HEK293T (cell line): ENCODE results near the gene LAMA5.

Experiments used
- ARNT ChIP-seq: fragments of 450-650 bp; IDR thresholded peaks from 2 replicates; pipeline ENCODE4 v1.6.1; 2017; ENCODE audit warnings: mild to moderate bottlenecking
- BHLHE40 ChIP-seq: fragments of 450-650 bp; IDR thresholded peaks from 2 replicates; pipeline ENCODE4 v1.6.1; 2016; ENCODE audit warnings: mild to moderate bottlenecking, moderate library complexity, borderline replicate concordance
- ELF4 ChIP-seq: fragments of 450-650 bp; IDR thresholded peaks from 2 replicates; pipeline ENCODE4 v1.6.1; 2017; ENCODE audit warnings: antibody characterized with exemption
- FOXA1 ChIP-seq: fragments of 450-650 bp; IDR thresholded peaks from 2 replicates; pipeline ENCODE4 v1.6.1; 2016; ENCODE audit warnings: mild to moderate bottlenecking
- FOXK2 ChIP-seq: fragments of 450-650 bp; IDR thresholded peaks from 2 replicates; pipeline ENCODE4 v1.6.1; 2016; ENCODE audit warnings: mild to moderate bottlenecking
- FOXM1 ChIP-seq: fragments of 450-650 bp; IDR thresholded peaks from 2 replicates; pipeline ENCODE4 v1.6.1; 2017; ENCODE audit warnings: mild to moderate bottlenecking, borderline replicate concordance
- HDGF ChIP-seq: fragments of 450-650 bp; IDR thresholded peaks from 2 replicates; pipeline ENCODE4 v1.6.1; 2017; ENCODE audit warnings: antibody characterized with exemption, borderline replicate concordance
- LEF1 ChIP-seq: fragments of 450-650 bp; IDR thresholded peaks from 2 replicates; pipeline ENCODE4 v1.6.1; 2017; ENCODE audit warnings: mild to moderate bottlenecking, borderline replicate concordance
- NFRKB ChIP-seq: fragments of 450-650 bp; IDR thresholded peaks from 2 replicates; pipeline ENCODE4 v1.6.1; 2016; ENCODE audit warnings: mild to moderate bottlenecking, moderate library complexity
- SP1 ChIP-seq: fragments of 450-650 bp; IDR thresholded peaks from 2 replicates; pipeline ENCODE4 v1.6.1; 2017
- SUZ12 ChIP-seq: fragments of 450-650 bp; IDR thresholded peaks from 2 replicates; pipeline ENCODE4 v1.6.1; 2016; ENCODE audit warnings: mild to moderate bottlenecking
- TARDBP ChIP-seq: fragments of 450-650 bp; IDR thresholded peaks from 2 replicates; pipeline ENCODE4 v1.6.1; 2016
- TF ChIP-seq, protein P1 (sequence below): fragments of 450-650 bp; IDR thresholded peaks from 2 replicates; pipeline ENCODE4 v1.6.1; 2016

DNA sequence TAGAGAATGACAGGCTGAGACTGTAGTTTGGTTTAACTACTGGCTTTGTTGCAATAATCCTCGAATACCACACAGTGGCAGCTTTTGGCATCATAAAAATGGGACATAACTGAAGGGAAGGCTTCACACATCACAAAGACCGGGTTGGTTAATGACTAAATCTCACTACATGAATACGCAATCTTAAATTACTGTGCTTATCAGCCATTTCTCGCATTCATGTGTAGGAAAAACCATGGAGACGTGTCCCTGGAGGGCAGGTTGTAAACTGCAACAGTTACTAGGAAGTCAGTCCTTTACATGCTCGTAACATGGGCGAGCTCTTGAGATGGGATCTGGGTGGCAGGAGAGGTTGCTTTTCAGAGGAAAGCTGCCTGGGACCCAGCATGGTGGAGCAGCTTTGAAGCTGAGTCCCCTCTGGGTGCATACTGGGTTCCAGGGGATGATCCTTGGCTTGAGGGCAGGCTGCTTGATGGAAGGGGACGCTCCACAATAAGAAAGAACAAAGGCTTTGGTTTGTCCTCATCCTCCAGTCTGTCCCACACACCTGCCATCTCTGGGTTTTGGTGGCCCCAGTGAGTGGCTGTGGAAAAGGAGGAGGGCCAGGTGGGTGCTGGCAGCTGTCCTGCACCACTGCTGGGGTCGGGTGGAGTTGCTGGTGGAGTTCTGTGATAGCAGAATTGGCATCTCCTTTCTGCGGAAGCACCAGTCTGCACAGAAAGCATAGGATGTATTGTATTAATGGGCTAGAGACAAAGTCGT lies 21.9 kb upstream of the LAMA5 start:
- TF ChIP-seq FOXM1 (no peak), BHLHE40 (no peak), FOXA1 (no peak), ELF4 (0 out of 2 replicates have a peak, but pooled peaks have one; percentile 7), HDGF (no peak), SUZ12 (no peak), SP1 (no peak), LEF1 (no peak), FOXK2 (no peak), NFRKB (no peak), TARDBP (no peak), ARNT (no peak)
- TF ChIP-seq, protein P1, sequence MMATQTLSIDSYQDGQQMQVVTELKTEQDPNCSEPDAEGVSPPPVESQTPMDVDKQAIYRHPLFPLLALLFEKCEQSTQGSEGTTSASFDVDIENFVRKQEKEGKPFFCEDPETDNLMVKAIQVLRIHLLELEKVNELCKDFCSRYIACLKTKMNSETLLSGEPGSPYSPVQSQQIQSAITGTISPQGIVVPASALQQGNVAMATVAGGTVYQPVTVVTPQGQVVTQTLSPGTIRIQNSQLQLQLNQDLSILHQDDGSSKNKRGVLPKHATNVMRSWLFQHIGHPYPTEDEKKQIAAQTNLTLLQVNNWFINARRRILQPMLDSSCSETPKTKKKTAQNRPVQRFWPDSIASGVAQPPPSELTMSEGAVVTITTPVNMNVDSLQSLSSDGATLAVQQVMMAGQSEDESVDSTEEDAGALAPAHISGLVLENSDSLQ, result no peak
